Heart left ventricle (tissue), 13 donors: ENCODE data around the gene CCL22.

Experiments used
- POLR2A ChIP-seq, 2 donors: fragments of 450-650 bp; IDR thresholded peaks; one replicate each; pipeline ENCODE4 v1.6.1; 2017; ENCODE audit warnings: antibody characterized with exemption in 2 of 2, mild to moderate bottlenecking in 2 of 2, moderate library complexity in 2 of 2
- TF ChIP-seq, protein P1 (sequence below), 12 donors: fragments of 200-600 bp; sonication (generic) in 4 of 12; IDR thresholded peaks; one replicate each; pipeline versions ENCODE4 v1.5.0 to v1.8.0; 2018 to 2022; ENCODE audit warnings: antibody characterized with exemption in 12 of 12, mild to moderate bottlenecking in 5 of 12
- donor health status: ischemic (EF 13 %, LVEDD 7.1; RV severe dilation, severe dysfunction).
- donor health status: DM: no; HTN: yes; CAD: no.
- donor health status: DM: no; HTN: no; CAD: no.
- donor health status: ischemic (EF 25% LVEDD 6.9; RV normal size, moderate dysfunction).
- donor health status: ischemic (EF 25% LVEDD 5.7; RV mildly dilated, moderate dysfunction).
- donor health status: ischemic (EF 35%, LVEDD 5.7; RV mildly dilated, moderate dysfunction).
- donor health status: nonischemic (EF 11% LVEDD 7.7; RV severe dilation, severe dysfunction).
- donor health status: DM: yes; HTN: yes; CAD: no.
- donor health status: PGD.
- donor health status: ischemic (EF 29% LVEDD 5.4; RV normal size, mild dysfunction).
- donor health status: nonischemic (EF 23%, LVEDD 6.1; RV moderate dilation, normal function).

DNA sequence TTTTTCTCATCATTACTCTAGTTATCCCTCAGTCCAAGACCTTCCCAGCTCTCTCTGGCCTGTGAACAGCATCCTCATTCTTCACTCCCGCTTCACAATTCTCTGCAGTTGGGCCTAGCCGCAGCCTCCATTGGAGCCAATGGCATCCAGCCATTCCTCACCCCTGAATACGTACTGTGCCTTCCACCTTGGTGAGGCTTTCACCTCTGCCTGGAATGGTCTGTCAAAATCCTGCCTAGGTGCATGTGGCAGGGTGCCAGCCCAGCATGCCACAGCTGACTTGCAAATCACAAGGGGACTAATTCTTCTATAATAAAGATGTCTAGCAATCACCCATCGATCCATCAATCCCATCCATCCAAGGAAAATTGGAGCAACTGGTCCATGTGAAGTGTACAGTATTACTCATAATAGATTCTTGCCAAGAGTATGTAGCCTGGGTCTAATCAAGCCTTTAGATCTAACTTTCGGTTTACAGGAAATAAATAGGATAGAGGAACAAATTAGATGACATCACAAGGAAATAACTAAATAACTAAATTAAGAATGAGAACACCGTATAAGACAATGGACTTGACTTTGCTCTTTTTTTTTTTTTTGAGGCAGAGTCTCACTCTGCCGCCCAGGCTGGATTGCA is 8.7 kb downstream of the CCL22 start:
- TF ChIP-seq, protein P1, sequence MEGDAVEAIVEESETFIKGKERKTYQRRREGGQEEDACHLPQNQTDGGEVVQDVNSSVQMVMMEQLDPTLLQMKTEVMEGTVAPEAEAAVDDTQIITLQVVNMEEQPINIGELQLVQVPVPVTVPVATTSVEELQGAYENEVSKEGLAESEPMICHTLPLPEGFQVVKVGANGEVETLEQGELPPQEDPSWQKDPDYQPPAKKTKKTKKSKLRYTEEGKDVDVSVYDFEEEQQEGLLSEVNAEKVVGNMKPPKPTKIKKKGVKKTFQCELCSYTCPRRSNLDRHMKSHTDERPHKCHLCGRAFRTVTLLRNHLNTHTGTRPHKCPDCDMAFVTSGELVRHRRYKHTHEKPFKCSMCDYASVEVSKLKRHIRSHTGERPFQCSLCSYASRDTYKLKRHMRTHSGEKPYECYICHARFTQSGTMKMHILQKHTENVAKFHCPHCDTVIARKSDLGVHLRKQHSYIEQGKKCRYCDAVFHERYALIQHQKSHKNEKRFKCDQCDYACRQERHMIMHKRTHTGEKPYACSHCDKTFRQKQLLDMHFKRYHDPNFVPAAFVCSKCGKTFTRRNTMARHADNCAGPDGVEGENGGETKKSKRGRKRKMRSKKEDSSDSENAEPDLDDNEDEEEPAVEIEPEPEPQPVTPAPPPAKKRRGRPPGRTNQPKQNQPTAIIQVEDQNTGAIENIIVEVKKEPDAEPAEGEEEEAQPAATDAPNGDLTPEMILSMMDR (IDR thresholded peaks at IDR 0.05), result no peak
- TF ChIP-seq POLR2A (IDR thresholded peaks at IDR 0.05), result no peak
